Vagina (tissue), 2 donors: ENCODE measurements around the gene GALNT9. TPM values are rescaled to one million over a fixed set of nuclear protein-coding genes. Genes with fewer than 3 reads are reported as not detected.

ENCODE experiments used
- DNase-seq, 2 donors: peaks; one replicate each; pipeline ENCODE4 v3.0.0-alpha.2; 2017; ENCODE audit errors: extremely low spot score in 2 of 2
- H3K27ac ChIP-seq: fragments of 200-600 bp; sonication (generic); one replicate; pipeline ENCODE4 v1.5.1; 2019
- H3K27me3 ChIP-seq: fragments of 200-600 bp; sonication (generic); one replicate; pipeline ENCODE4 v1.5.1; 2019
- H3K36me3 ChIP-seq, 2 donors: fragments of 200-600 bp; sonication (generic); one replicate each; pipeline ENCODE4 v1.5.1; 2017 to 2019
- H3K4me1 ChIP-seq: fragments of 200-600 bp; sonication (generic); one replicate; pipeline ENCODE4 v1.5.1; 2019
- H3K4me3 ChIP-seq, 2 donors: fragments of 200-600 bp; sonication (generic); 1 replicate in 1 of 2; 2 replicates in 1 of 2; pipeline ENCODE4 v1.5.1; 2016 to 2019
- H3K9me3 ChIP-seq: fragments of 200-600 bp; sonication (generic); one replicate; pipeline ENCODE4 v1.5.1; 2019
- CTCF ChIP-seq, 3 experiments: fragments of 450-650 bp in 2 of 3; fragments of 200-600 bp in 1 of 3; sonication (generic) in 1 of 3; IDR thresholded peaks; one replicate each; pipeline ENCODE4 v1.5.1; 2017 to 2019; ENCODE audit warnings: antibody characterized with exemption in 3 of 3, mild to moderate bottlenecking in 2 of 3, moderate library complexity in 2 of 3
- POLR2A ChIP-seq, 2 donors: fragments of 450-650 bp; IDR thresholded peaks; one replicate each; pipeline ENCODE4 v1.6.1; 2017; ENCODE audit warnings: antibody characterized with exemption in 2 of 2, mild to moderate bottlenecking in 2 of 2, moderate library complexity in 2 of 2
- POLR2AphosphoS5 ChIP-seq, 2 donors: sonication (generic); formaldehyde crosslinking; IDR thresholded peaks; one replicate each; pipeline ENCODE4 v1.9.0; 2017; ENCODE audit warnings: antibody characterized with exemption in 2 of 2, mild to moderate bottlenecking in 2 of 2, low read depth in 1 of 2; ENCODE audit not compliant: insufficient read depth in 1 of 2
- intact Hi-C: fragments of 100-400 bp; cut with DNase I; formaldehyde crosslinking; loops from one replicate; pipeline ENCODE4 v1.15.1; 2023
- total RNA-seq: library from RNA; depleted of rRNA; stranded (reverse); fragments of >200 nt; gene quantifications from one replicate; pipeline ENCODE4 v1.2.3, GENCODE V29; 2016

GALNT9 gene
- total RNA-seq, 1 donor from 2014 or later = 1.5 TPM

GRCh38 chr12:132362996-132363660, 33.7 kb upstream of the GALNT9 start:
- DNase-seq = no peak

GRCh38 chr12:132360906-132361777, 31.8 kb upstream of the GALNT9 start:
- intact Hi-C loops = no loop called here
- no peak for DNase-seq
- Histone ChIP-seq H3K27ac (no peak overlapping the region), H3K4me3 (no peak overlapping the region), H3K9me3 (no peaks in the 10 kb centered on the region), H3K36me3 (no peaks in the 10 kb centered on the region), H3K27me3 (no peaks in the 10 kb centered on the region), H3K4me1 (peaks cover 5% of the 10 kb centered on the region)
- TF ChIP-seq POLR2AphosphoS5 (IDR thresholded peaks at IDR 0.05; ENCODE audit: insufficient read depth in 1 of 2, low read depth in 1 of 2) = no peak
- TF ChIP-seq CTCF (IDR thresholded peaks at IDR 0.05) = no peak
- TF ChIP-seq POLR2A (IDR thresholded peaks at IDR 0.05) = no peak

More at GRCh38 chr12:132362996-132363660, 33.7 kb upstream of the GALNT9 start:
- no peak for TF ChIP-seq CTCF (IDR thresholded peaks at IDR 0.05)
- TF ChIP-seq POLR2A (IDR thresholded peaks at IDR 0.05) = no peak
- no peak for TF ChIP-seq POLR2AphosphoS5 (IDR thresholded peaks at IDR 0.05; ENCODE audit: insufficient read depth in 1 of 2, low read depth in 1 of 2)
- intact Hi-C loops = no loop called here
- Histone ChIP-seq H3K4me3 (no peak overlapping the region), H3K9me3 (no peaks in the 10 kb centered on the region), H3K4me1 (no peaks in the 10 kb centered on the region), H3K27me3 (no peaks in the 10 kb centered on the region), H3K27ac (no peak overlapping the region), H3K36me3 (no peaks in the 10 kb centered on the region)

- intact Hi-C loops = no loop called here
- no peaks in the 10 kb centered on the region for H3K36me3 ChIP-seq
- H3K27me3 ChIP-seq = no peaks in the 10 kb centered on the region
Observed at GRCh38 chr12:132360410-132360809, 31.0 kb upstream of the GALNT9 start.

GRCh38 chr12:132359971-132360370, 30.6 kb upstream of the GALNT9 start:
- Histone ChIP-seq H3K9me3 (no peaks in the 10 kb centered on the region), H3K4me3 (no peak overlapping the region), H3K27me3 (no peaks in the 10 kb centered on the region), H3K36me3 (no peaks in the 10 kb centered on the region), H3K27ac (no peak overlapping the region), H3K4me1 (peaks cover 5% of the 10 kb centered on the region)
- DNase-seq = no peak
- intact Hi-C loops = no loop called here
- TF ChIP-seq POLR2A (IDR thresholded peaks at IDR 0.05) = no peak
- no peak for TF ChIP-seq POLR2AphosphoS5 (IDR thresholded peaks at IDR 0.05; ENCODE audit: insufficient read depth in 1 of 2, low read depth in 1 of 2)
- no peak for TF ChIP-seq CTCF (IDR thresholded peaks at IDR 0.05)

More at GRCh38 chr12:132360410-132360809, 31.0 kb upstream of the GALNT9 start:
- no peaks in the 10 kb centered on the region for H3K9me3 ChIP-seq
- H3K4me1 ChIP-seq = peaks cover 5% of the 10 kb centered on the region
- H3K27ac ChIP-seq = no peak overlapping the region
- TF ChIP-seq POLR2AphosphoS5 (IDR thresholded peaks at IDR 0.05; ENCODE audit: insufficient read depth in 1 of 2, low read depth in 1 of 2) (no peak), POLR2A (IDR thresholded peaks at IDR 0.05) (no peak), CTCF (IDR thresholded peaks at IDR 0.05) (no peak)
- DNase-seq = no peak
- H3K4me3 ChIP-seq = no peak overlapping the region
